Smooth muscle cell (in vitro differentiated cells): ENCODE data around the gene ASB6. TPM values are rescaled to one million over a fixed set of nuclear protein-coding genes. Genes with fewer than 3 reads are reported as not detected.

Experiments
- DNase-seq: peaks from one replicate; lab custom pipeline; 2025; ENCODE audit not compliant: unreplicated experiment; lab: John Stamatoyannopoulos, UW
- H2AFZ ChIP-seq: fragments of 200-600 bp; sonication (generic); 2 replicates; pipeline ENCODE4 v1.6.0; 2016; ENCODE audit warnings: antibody characterized with exemption, low read depth, mild to moderate bottlenecking
- H3F3A ChIP-seq: fragments of 200-600 bp; sonication (generic); 2 replicates; pipeline ENCODE4 v1.6.0; 2017; ENCODE audit warnings: antibody characterized with exemption, low read depth
- H3K27ac ChIP-seq: fragments of 200-600 bp; sonication (generic); 2 replicates; pipeline ENCODE4 v1.5.1; 2016; ENCODE audit warnings: low read depth, mild to moderate bottlenecking
- H3K27me3 ChIP-seq: fragments of 200-600 bp; sonication (generic); 2 replicates; pipeline ENCODE4 v1.6.1; 2016; ENCODE audit warnings: low read depth, mild to moderate bottlenecking
- H3K36me3 ChIP-seq: fragments of 200-600 bp; sonication (generic); 2 replicates; pipeline ENCODE4 v1.5.1; 2016; ENCODE audit warnings: low read depth
- H3K4me1 ChIP-seq: fragments of 200-600 bp; sonication (generic); 2 replicates; pipeline ENCODE4 v1.5.1; 2016; ENCODE audit warnings: low read depth
- H3K4me2 ChIP-seq: fragments of 200-600 bp; sonication (generic); 2 replicates; pipeline ENCODE4 v1.6.0; 2016; ENCODE audit warnings: mild to moderate bottlenecking
- H3K4me3 ChIP-seq: fragments of 200-600 bp; sonication (generic); 2 replicates; pipeline ENCODE4 v1.5.1; 2016; ENCODE audit warnings: mild to moderate bottlenecking
- H3K79me2 ChIP-seq: fragments of 200-600 bp; sonication (generic); 2 replicates; pipeline ENCODE4 v1.6.0; 2016; ENCODE audit warnings: low read depth, mild to moderate bottlenecking
- H3K9ac ChIP-seq: fragments of 200-600 bp; sonication (generic); 2 replicates; pipeline ENCODE4 v1.6.0; 2016; ENCODE audit warnings: low read depth
- H3K9me3 ChIP-seq: fragments of 200-600 bp; sonication (generic); replicated peaks from 2 replicates; pipeline ENCODE4 v1.5.1; 2016; ENCODE audit warnings: low read depth
- H4K20me1 ChIP-seq: fragments of 200-600 bp; sonication (generic); 2 replicates; pipeline ENCODE4 v1.6.0; 2016; ENCODE audit warnings: low read depth
- WGBS: methylation state at CpG from one replicate; pipeline ENCODE4 v1.1.7; 2016; ENCODE audit warnings: low lambda C conversion rate; 5-methylcytosine and 5-hydroxymethylcytosine counted together
- polyA plus RNA-seq: library from polyadenylated mRNA; unstranded; fragments of >200 nt; fragmentation: Nextera tagmentation; extraction: Ambion mirVana; gene quantifications from 2 replicates; pipeline ENCODE4 v1.2.1, GENCODE V29; 2016
- total RNA-seq: library from RNA; depleted of rRNA; stranded (reverse); fragments of >200 nt; gene quantifications from 2 replicates; pipeline ENCODE4 v1.2.3, GENCODE V29; 2014
- TF ChIP-seq, protein P1 (sequence below): fragments of 200-600 bp; sonication (generic); IDR thresholded peaks from 2 replicates; pipeline ENCODE4 v1.5.1; 2017; ENCODE audit warnings: borderline replicate concordance, mild to moderate bottlenecking, antibody characterized with exemption; ENCODE audit not compliant: insufficient read depth, poor library complexity, severe bottlenecking

The ASB6 gene
- total and polyA plus RNA-seq, 2 experiments from 2014 or later, result 13.8 to 26.0 TPM

GRCh38 chr9:129609486-129610212 is 32.3 kb downstream of the ASB6 start:
- no peaks in the 10 kb centered on the region for H3K27me3 ChIP-seq
- no peak for DNase-seq
- H4K20me1 ChIP-seq, result no peaks in the 10 kb centered on the region
- no peaks in the 10 kb centered on the region for H3K36me3 ChIP-seq
- H3K27ac ChIP-seq, result peak overlapping the region; percentile 56
- H3K9me3 ChIP-seq, result no peaks in the 10 kb centered on the region
- H3F3A ChIP-seq, result peaks cover 15% of the 10 kb centered on the region
- no peaks in the 10 kb centered on the region for H3K79me2 ChIP-seq
- H2AFZ ChIP-seq, result no peak overlapping the region
- TF ChIP-seq, protein P1, sequence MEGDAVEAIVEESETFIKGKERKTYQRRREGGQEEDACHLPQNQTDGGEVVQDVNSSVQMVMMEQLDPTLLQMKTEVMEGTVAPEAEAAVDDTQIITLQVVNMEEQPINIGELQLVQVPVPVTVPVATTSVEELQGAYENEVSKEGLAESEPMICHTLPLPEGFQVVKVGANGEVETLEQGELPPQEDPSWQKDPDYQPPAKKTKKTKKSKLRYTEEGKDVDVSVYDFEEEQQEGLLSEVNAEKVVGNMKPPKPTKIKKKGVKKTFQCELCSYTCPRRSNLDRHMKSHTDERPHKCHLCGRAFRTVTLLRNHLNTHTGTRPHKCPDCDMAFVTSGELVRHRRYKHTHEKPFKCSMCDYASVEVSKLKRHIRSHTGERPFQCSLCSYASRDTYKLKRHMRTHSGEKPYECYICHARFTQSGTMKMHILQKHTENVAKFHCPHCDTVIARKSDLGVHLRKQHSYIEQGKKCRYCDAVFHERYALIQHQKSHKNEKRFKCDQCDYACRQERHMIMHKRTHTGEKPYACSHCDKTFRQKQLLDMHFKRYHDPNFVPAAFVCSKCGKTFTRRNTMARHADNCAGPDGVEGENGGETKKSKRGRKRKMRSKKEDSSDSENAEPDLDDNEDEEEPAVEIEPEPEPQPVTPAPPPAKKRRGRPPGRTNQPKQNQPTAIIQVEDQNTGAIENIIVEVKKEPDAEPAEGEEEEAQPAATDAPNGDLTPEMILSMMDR, result no peak
- peak overlapping the region; percentile 84 for H3K4me3 ChIP-seq
- peak overlapping the region; percentile 99 for H3K4me2 ChIP-seq
- H3K4me1 ChIP-seq, result peaks cover 18% of the 10 kb centered on the region
- H3K9ac ChIP-seq, result no peak overlapping the region
- WGBS, result 48% methylated on average over 16 of the region's 30 CpGs

- peaks cover 15% of the 10 kb centered on the region for H3F3A ChIP-seq
- H4K20me1 ChIP-seq, result no peaks in the 10 kb centered on the region
- no peaks in the 10 kb centered on the region for H3K36me3 ChIP-seq
- TF ChIP-seq, protein P1, result no peak
- H3K9ac ChIP-seq, result no peak overlapping the region
- no peaks in the 10 kb centered on the region for H3K79me2 ChIP-seq
- H3K4me1 ChIP-seq, result peaks cover 18% of the 10 kb centered on the region
- H3K4me3 ChIP-seq, result no peak overlapping the region
- no peak for DNase-seq
- 85% methylated on average over 27 of the region's 27 CpGs for WGBS
- no peaks in the 10 kb centered on the region for H3K9me3 ChIP-seq
- H3K4me2 ChIP-seq, result no peak overlapping the region
- no peak overlapping the region for H2AFZ ChIP-seq
- no peaks in the 10 kb centered on the region for H3K27me3 ChIP-seq
- H3K27ac ChIP-seq, result peak overlapping the region; percentile 35
Measured at GRCh38 chr9:129608561-129609481, 33.1 kb downstream of the ASB6 start.

GRCh38 chr9:129607027-129607387 is 34.9 kb downstream of the ASB6 start:
- TF ChIP-seq, protein P1, result no peak
- peaks cover 13% of the 10 kb centered on the region for H3K4me1 ChIP-seq
- H3K27me3 ChIP-seq, result no peaks in the 10 kb centered on the region
- H3K9me3 ChIP-seq, result no peaks in the 10 kb centered on the region
- no peak overlapping the region for H3K4me3 ChIP-seq
- 93% methylated on average over 6 of the region's 6 CpGs for WGBS
- no peaks in the 10 kb centered on the region for H4K20me1 ChIP-seq
- no peak overlapping the region for H3K9ac ChIP-seq
- no peak overlapping the region for H2AFZ ChIP-seq
- no peak overlapping the region for H3K4me2 ChIP-seq
- no peaks in the 10 kb centered on the region for H3K79me2 ChIP-seq
- H3K36me3 ChIP-seq, result no peaks in the 10 kb centered on the region
- H3K27ac ChIP-seq, result peak overlapping the region; percentile 31
- H3F3A ChIP-seq, result peaks cover 21% of the 10 kb centered on the region
- no peak for DNase-seq
